ENCODE data around the gene ANO4.

DNA sequence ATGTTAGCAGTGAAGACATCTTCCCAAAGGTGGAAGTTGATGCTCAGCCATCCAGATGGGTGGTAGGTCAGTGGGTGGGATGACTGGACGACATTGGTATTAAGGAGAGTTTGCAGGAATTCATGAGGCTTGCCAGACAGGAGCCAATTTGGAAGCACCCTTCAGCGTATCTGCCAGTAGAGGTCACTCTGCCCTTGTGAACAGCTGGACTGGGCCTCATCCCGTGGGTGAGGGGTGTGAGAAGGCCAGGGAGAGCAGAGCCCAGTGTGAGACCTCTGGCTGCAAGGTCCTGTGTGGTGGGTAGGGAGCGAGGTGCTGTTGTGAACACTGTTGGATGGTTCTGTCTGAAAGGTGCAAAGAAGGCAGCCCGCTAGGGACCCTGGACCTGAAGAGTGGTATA is 377.7 kb downstream of the ANO4 start:
- TF ChIP-seq, protein P1, sequence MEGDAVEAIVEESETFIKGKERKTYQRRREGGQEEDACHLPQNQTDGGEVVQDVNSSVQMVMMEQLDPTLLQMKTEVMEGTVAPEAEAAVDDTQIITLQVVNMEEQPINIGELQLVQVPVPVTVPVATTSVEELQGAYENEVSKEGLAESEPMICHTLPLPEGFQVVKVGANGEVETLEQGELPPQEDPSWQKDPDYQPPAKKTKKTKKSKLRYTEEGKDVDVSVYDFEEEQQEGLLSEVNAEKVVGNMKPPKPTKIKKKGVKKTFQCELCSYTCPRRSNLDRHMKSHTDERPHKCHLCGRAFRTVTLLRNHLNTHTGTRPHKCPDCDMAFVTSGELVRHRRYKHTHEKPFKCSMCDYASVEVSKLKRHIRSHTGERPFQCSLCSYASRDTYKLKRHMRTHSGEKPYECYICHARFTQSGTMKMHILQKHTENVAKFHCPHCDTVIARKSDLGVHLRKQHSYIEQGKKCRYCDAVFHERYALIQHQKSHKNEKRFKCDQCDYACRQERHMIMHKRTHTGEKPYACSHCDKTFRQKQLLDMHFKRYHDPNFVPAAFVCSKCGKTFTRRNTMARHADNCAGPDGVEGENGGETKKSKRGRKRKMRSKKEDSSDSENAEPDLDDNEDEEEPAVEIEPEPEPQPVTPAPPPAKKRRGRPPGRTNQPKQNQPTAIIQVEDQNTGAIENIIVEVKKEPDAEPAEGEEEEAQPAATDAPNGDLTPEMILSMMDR (IDR thresholded peaks at IDR 0.05): no peak
- TF ChIP-seq EP300 (IDR thresholded peaks at IDR 0.05): no peak

Measured in ovary (tissue), 3 donors.